CD4-positive, alpha-beta T cell treated with Interleukin-6 at 100 ng/mL for 8 hours (primary cell): ENCODE results near the gene STK36.

Source experiments
- DNase-seq: peaks from one replicate; pipeline ENCODE4 v3.0.0-alpha.2; 2020; ENCODE audit warnings: mixed read lengths, low spot score

Gene STK36

GRCh38 chr2:218663901-218664300 lies 8.0 kb upstream of the STK36 start:
- no peak for DNase-seq

DNA sequence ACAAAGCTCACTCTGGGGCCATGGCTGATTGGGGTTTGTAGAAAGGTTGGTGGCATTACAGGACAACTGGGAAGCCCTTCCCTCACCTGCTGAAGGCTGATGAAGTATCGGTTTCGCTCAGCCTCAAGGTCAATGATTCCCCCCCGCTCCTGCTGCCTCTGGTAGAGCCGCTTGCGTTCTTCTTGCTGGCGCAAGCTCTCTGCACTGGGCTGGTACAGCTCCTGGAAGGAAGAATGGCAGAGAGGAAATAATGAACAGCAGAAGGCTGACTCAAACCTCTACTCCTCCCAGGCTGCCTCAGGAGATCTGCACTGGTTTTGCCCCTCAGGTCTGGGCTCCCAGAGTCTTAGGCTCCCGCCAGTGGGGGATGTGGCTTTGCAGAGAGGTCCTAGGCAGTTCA lies 7.2 kb upstream of the STK36 start:
- DNase-seq = no peak

DNA sequence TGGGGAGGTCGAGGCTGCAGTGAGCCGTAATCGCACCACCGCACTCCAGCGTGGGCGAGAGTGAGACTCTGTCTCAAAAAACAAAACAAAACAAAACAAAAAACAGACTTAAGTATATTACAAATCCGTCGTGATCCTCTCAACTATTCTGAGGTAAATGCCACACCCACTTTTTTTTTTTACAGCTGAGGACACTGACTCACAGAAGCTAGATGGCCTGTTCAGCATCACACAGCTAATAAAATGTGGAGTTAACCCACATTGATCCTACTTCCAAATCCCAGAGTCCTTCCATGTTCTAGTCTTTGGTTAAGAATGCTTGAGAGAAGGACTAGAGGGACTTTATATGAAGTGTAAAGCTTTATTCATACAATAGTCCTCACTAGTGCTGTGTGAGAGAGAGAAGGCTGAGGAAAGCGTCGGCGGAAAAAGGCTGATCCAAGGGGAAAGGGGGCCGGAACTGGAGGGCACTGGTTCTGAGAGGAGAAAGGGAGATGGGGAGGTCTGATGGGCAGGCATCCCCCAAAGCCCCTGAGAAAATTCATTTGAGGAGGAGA lies 711 bp upstream of the STK36 start:
- DNase-seq = no peak

GRCh38 chr2:218679119-218679518 lies 7.2 kb downstream of the STK36 start:
- no peak for DNase-seq

GRCh38 chr2:218680061-218680460 lies 8.2 kb downstream of the STK36 start:
- no peak for DNase-seq

GRCh38 chr2:218687400-218688060 lies 15.6 kb downstream of the STK36 start:
- peak; percentile 40 for DNase-seq

GRCh38 chr2:218691234-218691633 lies 19.3 kb downstream of the STK36 start:
- DNase-seq = no peak

DNA sequence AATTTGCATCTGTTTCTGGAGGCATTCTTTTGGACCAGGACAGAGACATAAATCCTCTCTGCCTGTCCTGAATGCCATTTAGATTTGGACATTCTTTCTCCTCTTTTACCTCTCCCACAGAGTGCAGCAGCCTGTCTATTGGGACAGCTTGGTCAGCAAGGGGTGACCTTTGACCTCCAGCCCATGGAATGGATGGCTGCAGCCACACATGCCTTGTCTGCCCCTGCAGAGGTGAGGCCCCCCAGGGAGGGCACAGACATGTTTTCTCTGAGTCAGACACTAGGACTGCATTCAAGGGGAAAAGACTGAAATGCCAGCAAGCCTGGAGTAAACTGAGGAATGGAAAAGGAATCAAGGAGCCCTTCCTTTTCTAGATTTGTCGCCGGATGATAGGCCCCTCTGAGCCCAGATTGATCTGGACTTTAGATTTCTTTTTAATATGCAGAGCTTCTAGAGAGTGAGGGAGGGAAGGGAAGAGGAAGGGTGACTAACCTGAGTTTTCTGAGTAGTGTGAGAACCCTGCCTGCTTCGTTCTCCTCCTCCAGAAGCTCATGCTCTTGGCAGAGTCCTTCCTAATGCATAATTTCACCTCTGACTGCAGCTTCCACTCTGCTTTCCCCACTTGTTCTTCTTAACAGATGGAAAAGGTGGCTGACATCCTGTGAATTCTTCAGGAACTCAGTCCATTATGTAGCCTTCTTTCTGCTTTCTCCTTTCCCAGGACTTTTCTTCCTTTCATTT lies 22.7 kb downstream of the STK36 start:
- DNase-seq = no peak

DNA sequence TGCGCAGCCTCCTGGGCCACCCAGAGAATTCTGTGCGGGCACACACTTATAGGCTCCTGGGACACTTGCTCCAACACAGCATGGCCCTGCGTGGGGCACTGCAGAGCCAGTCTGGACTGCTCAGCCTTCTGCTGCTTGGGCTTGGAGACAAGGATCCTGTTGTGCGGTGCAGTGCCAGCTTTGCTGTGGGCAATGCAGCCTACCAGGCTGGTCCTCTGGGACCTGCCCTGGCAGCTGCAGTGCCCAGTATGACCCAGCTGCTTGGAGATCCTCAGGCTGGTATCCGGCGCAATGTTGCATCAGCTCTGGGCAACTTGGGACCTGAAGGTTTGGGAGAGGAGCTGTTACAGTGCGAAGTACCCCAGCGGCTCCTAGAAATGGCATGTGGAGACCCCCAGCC lies 27.0 kb downstream of the STK36 start:
- DNase-seq = no peak

DNA sequence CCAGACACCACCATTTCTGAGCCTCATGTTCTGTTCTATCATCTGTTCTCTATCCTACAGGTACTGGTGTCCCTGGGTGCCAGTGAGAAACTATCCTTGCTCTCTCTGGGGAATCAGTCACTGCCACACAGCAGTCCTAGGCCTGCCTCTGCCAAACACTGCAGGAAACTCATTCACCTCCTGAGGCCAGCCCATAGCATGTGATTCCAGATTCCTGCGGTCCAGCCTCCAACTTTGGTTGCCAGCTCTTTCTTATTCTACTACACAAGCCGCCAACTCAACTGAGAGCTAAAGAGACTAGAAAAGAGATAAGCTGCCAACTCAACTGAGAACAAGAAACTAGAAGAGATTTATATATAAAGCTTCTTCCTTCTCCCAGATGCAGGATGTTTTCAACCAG lies 29.9 kb downstream of the STK36 start:
- DNase-seq = no peak

- DNase-seq = no peak
Observed at GRCh38 chr2:218703341-218703740, 31.5 kb downstream of the STK36 start.

DNA sequence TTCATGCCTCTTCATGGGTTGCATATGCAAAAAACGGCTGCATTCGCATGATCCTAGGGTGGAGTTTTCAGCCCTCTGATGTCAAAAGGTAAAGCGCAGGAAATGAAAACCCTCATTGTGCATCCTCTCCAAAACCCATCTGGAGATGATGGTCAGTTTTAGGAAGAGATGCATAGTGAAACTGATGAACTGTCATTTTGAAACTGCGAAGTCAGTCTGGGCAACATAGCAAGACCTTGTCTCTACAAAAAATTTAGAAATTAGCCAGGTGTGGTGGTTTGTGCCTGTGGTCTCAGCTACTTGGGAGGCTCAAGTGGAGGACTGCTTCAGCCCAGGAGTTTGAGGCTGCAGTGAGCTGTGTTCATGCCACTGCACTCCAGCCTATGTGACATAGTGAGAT lies 36.2 kb downstream of the STK36 start:
- DNase-seq = no peak

- no peak for DNase-seq
Observed at GRCh38 chr2:218709908-218710307, 38.0 kb downstream of the STK36 start.

- DNase-seq = no peak
Observed at GRCh38 chr2:218710334-218710686, 38.4 kb downstream of the STK36 start.

DNA sequence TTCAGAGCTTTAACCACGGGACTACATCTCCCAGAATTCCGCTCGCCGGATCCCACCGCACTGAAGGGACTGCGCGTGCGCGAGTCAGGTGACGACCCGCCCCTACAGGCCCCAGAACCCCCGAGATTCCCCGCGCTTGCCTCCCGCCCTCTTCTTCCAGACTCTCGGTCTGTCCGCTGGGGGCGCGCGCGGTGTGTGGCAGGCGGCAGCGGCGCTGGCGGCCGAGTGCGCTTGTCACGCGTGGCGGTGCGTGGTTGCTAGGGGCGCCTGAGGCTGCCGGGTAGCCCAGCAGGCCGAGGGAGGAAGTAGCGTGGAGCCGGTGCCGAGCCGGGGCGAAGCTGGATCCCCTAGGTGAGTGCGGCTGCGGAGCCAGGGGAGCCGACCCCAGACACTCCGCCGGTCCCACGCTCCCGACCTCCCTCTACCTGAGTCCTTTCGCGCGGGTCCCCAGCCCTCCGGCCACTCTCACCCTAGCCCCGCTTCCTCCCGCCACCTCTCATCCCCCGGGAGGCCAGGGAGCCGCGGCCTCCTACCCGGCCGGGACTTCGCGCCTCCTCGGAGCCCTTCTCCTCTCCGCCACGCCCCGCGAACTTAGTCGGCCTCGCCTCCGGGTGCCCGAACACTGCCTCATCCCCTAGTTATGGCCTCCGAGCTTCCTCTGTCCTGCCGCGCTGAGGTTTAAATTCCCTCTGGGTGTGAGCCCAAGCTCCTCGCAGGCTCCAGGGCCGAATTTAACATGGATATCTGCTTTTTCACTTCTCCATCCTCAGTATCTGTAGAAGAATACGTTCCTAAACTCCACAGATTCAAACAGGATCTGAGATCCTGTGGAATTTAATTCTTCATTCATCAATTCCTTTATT lies 39.0 kb downstream of the STK36 start, which contains the start of gene TTLL4:
Gene TTLL4, plus strand, starts transcription at position 149 of the 863 bp plus-strand sequence. CDS start 26,842 bp downstream, outside the sequence.
- peak; percentile 99 for DNase-seq

DNA sequence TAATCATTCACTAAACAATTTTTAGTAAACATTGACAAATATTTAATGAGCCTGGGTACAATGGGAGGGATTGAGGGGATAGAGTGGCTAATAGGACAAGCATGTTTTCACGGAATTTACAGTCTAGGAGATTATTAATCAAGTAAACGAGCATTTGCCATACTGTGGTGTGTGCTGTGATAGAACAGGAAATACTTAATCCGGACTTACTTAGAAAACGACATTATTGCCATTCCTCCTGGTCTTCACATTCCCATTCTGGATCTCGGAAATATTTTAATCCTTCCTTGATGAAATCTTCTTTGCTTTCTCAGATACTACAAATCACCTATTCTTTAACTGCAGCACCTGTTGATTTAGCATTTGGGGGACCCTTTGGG lies 39.7 kb downstream of the STK36 start:
- no peak for DNase-seq

GRCh38 chr2:218713922-218714321 lies 42.0 kb downstream of the STK36 start:
- no peak for DNase-seq

- no peak for DNase-seq
Observed at GRCh38 chr2:218716070-218716469, 44.2 kb downstream of the STK36 start.

GRCh38 chr2:218717262-218717661 lies 45.4 kb downstream of the STK36 start:
- DNase-seq = no peak

- DNase-seq = no peak
Observed at GRCh38 chr2:218718058-218718457, 46.2 kb downstream of the STK36 start.

DNA sequence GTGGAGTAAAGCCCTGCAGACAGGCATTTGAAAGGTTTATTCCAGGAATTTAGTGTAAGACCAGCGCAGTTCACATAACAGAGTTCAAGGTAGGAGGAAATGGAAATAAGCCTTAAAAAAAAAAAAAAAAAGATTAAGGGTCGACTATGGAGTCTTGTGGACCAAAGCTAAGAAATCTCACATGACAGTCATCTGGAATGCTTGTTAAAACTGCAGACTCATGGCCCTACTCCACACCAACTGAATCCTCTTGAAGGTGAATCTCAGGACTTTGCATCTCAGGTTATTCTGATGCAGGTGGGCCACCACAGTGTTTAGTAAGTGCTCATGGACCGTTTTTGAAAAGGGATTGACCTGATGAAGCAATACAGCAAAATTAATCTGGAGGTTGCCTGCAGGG lies 47.6 kb downstream of the STK36 start:
- DNase-seq = no peak
